Hematopoietic multipotent progenitor cell treated with erythropoietin and hydrocortisone succinate and interleukin-3 and kit ligand, for 6 days (in vitro differentiated cells): ENCODE data around the gene LYRM4.
A peak's percentile ranks its signal among the peaks of the same experiment; 100 is the strongest.

Experiments used
- DNase-seq: peaks from one replicate; pipeline ENCODE4 v3.0.0-alpha.2; 2015

LYRM4 gene

GRCh38 chr6:5241252-5241651 lies 19.5 kb downstream of the LYRM4 start:
- DNase-seq, result no peak

GRCh38 chr6:5238336-5238735 lies 22.4 kb downstream of the LYRM4 start:
- DNase-seq, result no peak

GRCh38 chr6:5237805-5238204 lies 22.9 kb downstream of the LYRM4 start:
- DNase-seq, result no peak

- DNase-seq, result no peak
Measured at GRCh38 chr6:5235830-5236229, 24.9 kb downstream of the LYRM4 start.

- peak; percentile 24 for DNase-seq
Measured at GRCh38 chr6:5234874-5235273, 25.9 kb downstream of the LYRM4 start.

GRCh38 chr6:5231289-5231688 lies 29.5 kb downstream of the LYRM4 start:
- DNase-seq, result no peak

GRCh38 chr6:5230081-5230480 lies 30.7 kb downstream of the LYRM4 start:
- DNase-seq, result no peak

- DNase-seq, result no peak
Measured at GRCh38 chr6:5229356-5229755, 31.4 kb downstream of the LYRM4 start.

GRCh38 chr6:5223309-5223708 lies 37.4 kb downstream of the LYRM4 start:
- no peak for DNase-seq

GRCh38 chr6:5220443-5220842 lies 40.3 kb downstream of the LYRM4 start:
- no peak for DNase-seq

- DNase-seq, result no peak
Measured at GRCh38 chr6:5219011-5219691, 41.6 kb downstream of the LYRM4 start.

GRCh38 chr6:5217356-5217755 lies 43.4 kb downstream of the LYRM4 start:
- DNase-seq, result no peak

GRCh38 chr6:5215799-5216198 lies 45.0 kb downstream of the LYRM4 start:
- DNase-seq, result peak; percentile 28

GRCh38 chr6:5215159-5215558 lies 45.6 kb downstream of the LYRM4 start:
- DNase-seq, result no peak

GRCh38 chr6:5214570-5215052 lies 46.1 kb downstream of the LYRM4 start:
- DNase-seq, result peak; percentile 61

GRCh38 chr6:5213836-5214235 lies 46.9 kb downstream of the LYRM4 start:
- DNase-seq, result no peak

GRCh38 chr6:5211492-5211891 lies 49.3 kb downstream of the LYRM4 start:
- peak; percentile 44 for DNase-seq

GRCh38 chr6:5208471-5208971 lies 52.2 kb downstream of the LYRM4 start:
- no peak for DNase-seq

GRCh38 chr6:5208057-5208456 lies 52.7 kb downstream of the LYRM4 start:
- no peak for DNase-seq

- no peak for DNase-seq
Measured at GRCh38 chr6:5206920-5207561, 53.7 kb downstream of the LYRM4 start.

- DNase-seq, result peak; percentile 45
Measured at GRCh38 chr6:5205877-5206850, 54.6 kb downstream of the LYRM4 start.

- no peak for DNase-seq
Measured at GRCh38 chr6:5205035-5205507, 55.7 kb downstream of the LYRM4 start.

GRCh38 chr6:5204376-5204775 lies 56.4 kb downstream of the LYRM4 start:
- DNase-seq, result no peak
